Stimulated activated CD8-positive, alpha-beta memory T cell treated with anti-CD3 and anti-CD28 coated beads, Interleukin-15, amount 100 ng/mL, for 24 hours (primary cell): ENCODE data around the gene MCCC2.
A peak's percentile ranks its signal among the peaks of the same experiment; 100 is the strongest.
"Not testable (repeated sequence)": the region's sequence is repeated elsewhere in the genome, so short reads cannot be mapped to it uniquely, and the experiment has no call there.

Experiments
- DNase-seq: peaks from one replicate; pipeline ENCODE4 v3.0.0-alpha.2; 2020; ENCODE audit warnings: low read depth

The MCCC2 gene

GRCh38 chr5:71597001-71597400 lies 9.9 kb downstream of the MCCC2 start:
- DNase-seq, result no peak

GRCh38 chr5:71600783-71601182 lies 13.6 kb downstream of the MCCC2 start:
- DNase-seq, result no peak

GRCh38 chr5:71601222-71602026 lies 14.3 kb downstream of the MCCC2 start:
- peak; percentile 18 for DNase-seq

GRCh38 chr5:71609916-71610315 lies 22.8 kb downstream of the MCCC2 start:
- DNase-seq, result not testable (repeated sequence)

GRCh38 chr5:71615809-71616208 lies 28.7 kb downstream of the MCCC2 start:
- DNase-seq, result no peak

GRCh38 chr5:71620630-71621029 lies 33.5 kb downstream of the MCCC2 start:
- DNase-seq, result no peak

- DNase-seq, result no peak
Measured at GRCh38 chr5:71621268-71621667, 34.1 kb downstream of the MCCC2 start.

- no peak for DNase-seq
Measured at GRCh38 chr5:71621741-71622140, 34.6 kb downstream of the MCCC2 start.

- DNase-seq, result no peak
Measured at GRCh38 chr5:71623221-71623794, 36.2 kb downstream of the MCCC2 start.

- no peak for DNase-seq
Measured at GRCh38 chr5:71629950-71630349, 42.8 kb downstream of the MCCC2 start.

- DNase-seq, result no peak
Measured at GRCh38 chr5:71631070-71631469, 43.9 kb downstream of the MCCC2 start.

- DNase-seq, result no peak
Measured at GRCh38 chr5:71632168-71632567, 45.0 kb downstream of the MCCC2 start.

GRCh38 chr5:71633255-71634155 lies 46.4 kb downstream of the MCCC2 start:
- DNase-seq, result no peak

GRCh38 chr5:71637133-71637532 lies 50.0 kb downstream of the MCCC2 start:
- no peak for DNase-seq

- DNase-seq, result no peak
Measured at GRCh38 chr5:71640408-71640807, 53.3 kb downstream of the MCCC2 start.

- no peak for DNase-seq
Measured at GRCh38 chr5:71645030-71645429, 57.9 kb downstream of the MCCC2 start.

GRCh38 chr5:71650940-71651339 lies 63.8 kb downstream of the MCCC2 start:
- DNase-seq, result not testable (repeated sequence)

GRCh38 chr5:71651579-71651978 lies 64.4 kb downstream of the MCCC2 start:
- no peak for DNase-seq

- no peak for DNase-seq
Measured at GRCh38 chr5:71652349-71652748, 65.2 kb downstream of the MCCC2 start.

GRCh38 chr5:71652803-71653543 lies 65.8 kb downstream of the MCCC2 start:
- DNase-seq, result no peak

- DNase-seq, result no peak
Measured at GRCh38 chr5:71658916-71659662, 71.9 kb downstream of the MCCC2 start.
